GM04503 (cell line): ENCODE results near the gene AUTS2.

ENCODE experiments used
- DNase-seq: peaks from one replicate; pipeline ENCODE4 v3.0.0-alpha.2; 2012; ENCODE audit warnings: low read depth

Gene AUTS2

DNA sequence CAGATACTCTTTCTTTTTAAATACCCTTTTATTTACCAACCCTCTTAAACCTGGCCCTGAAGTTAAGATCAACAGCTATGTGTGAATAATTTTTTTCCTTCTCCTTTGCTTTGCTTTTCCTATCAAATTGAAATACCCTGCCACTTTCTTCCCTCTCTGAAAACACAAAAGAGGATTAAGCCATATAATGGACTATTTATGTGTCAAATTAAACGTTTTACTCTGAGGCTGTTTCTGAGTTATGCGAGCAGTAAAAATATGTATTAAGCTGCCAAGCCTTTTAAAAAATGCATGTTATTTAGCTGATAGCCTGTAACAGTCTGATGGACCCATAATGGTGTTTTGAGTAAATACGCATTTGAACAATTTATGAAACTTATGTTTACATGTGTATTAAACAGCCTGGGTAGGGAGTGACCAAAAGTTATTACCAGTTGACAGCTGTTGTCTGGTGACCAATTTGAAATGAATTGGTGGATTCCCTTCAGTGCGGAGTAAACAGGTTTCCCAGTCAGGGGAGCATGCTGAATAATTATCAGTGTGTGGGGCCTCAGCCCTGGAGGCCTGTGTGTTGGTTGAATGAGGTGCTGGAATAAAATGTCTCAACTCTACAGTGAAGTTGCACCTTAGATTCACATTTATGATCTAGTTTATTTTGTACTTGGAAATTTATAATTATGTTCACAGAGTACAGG is 89.6 kb downstream of the AUTS2 start:
- DNase-seq, result no peak

DNA sequence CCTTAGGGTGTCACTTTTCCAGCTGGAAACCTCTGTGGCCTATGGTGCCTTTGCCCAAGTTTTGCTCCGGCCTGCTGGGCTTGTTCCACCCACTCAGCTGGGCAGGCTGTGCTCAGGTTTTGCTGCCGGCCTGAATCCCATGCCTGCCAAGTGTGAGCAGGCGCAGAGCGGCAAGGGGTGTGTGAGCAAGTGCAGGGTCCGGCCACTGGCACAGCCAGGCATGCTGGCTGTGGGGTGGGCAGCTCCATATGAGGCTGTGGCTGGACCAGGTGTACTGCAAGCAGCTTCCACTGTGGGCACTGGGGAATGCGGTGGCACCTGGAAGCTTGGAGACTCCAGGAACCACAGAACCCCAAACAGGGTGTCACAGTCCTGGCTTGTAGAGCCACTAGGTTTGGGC is 92.1 kb downstream of the AUTS2 start:
- DNase-seq, result no peak

DNA sequence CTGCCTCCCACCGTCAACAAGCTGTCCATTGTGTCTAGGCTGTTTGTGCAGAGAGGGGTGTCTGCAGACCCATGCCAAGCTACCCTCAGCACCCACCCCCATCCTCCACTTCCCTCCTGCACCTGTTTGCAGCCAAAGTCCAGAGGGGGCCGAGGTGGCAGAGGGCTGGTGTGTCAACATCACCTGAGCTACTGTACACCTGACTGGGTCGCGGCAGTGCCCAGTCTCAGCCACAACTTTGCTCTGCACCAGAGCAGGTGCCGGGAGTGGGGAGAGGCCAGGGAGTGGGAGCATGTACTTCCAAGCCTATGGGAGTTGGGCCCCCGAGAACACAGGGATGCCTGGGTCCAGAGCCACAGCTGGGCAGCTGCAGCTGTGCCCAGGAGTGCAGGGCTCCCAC is 93.1 kb downstream of the AUTS2 start:
- DNase-seq, result no peak

DNA sequence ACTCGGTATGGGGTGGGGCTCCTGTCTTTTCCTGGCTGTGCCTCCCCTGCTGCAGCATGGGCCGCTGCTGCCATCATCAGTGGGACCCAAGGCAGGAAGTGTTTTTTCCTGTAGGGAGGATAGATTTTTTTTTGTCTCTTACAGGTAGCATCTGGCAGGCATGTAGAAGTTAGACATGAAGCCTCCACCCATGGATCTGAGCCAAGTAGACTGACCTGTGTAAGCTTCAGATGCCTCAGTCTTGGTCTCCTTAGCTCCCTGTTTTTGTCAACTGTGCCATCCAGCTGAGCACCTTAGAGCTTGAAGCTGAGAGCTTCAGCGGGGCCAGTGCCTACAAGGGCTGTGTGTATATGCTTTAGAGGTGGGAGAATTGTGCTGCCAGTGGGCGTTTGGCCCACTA is 93.5 kb downstream of the AUTS2 start:
- no peak for DNase-seq

DNA sequence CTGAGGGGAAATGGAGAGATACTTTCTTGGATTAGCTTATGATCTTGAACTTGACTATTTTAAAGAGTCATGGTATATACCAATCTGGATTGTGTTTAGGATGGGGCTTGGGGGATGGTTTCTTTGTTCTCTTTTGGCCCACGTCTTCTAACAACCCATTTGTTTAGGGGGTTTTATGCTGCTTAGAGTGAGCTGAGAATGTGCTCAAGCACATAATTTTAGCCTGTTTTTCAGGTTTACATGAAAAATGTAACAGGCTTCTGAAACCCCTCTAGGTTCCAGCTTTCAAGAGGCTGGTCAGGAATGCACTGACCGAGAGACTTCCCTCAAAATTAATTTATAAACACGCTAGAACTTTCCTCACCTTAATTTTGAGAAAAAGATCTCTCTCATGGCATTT is 94.3 kb downstream of the AUTS2 start:
- DNase-seq, result no peak

DNA sequence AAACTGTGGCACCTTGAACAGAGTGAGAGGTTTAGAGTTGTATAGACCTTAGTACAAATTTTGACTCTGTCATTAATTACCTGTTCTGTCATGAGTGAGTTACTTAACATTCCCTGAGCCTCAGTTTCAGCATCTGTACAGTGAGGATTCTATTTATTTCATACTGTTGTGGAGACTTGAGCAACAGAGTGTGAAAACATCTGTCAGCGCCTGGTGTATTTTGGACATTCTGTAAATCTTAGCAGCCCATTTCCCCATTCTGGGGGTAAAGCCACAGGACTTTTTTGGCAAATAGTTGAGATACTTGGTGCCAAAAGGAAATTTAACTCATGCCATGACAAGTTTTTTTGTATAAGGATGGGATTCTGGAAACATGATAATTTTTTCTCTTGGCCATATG is 94.8 kb downstream of the AUTS2 start:
- no peak for DNase-seq

DNA sequence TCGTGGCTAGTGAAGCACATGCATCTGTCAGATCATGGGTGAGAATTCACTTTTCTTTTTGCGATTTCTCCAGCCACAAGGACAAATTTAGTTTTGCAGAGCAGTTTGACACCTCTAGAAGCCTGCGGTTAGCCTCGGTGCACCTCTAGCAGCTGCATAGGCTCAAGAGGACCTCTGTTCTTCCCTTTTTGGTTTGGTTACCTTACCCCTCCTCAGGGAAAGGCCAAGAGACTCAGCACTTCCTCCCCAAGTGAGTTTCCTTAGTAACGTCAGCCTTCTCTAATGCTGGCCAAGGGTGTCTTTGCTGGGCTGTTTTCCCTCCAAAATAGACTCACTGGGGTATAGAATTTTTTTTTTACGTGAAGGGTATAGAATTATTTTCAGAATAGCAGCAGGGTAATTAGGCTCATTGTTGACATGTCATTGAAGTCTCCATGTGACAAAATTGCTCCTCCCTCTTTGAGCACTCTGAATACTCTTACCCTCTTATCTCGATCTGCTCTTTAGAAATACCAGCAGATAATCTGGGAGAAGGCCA is 97.8 kb downstream of the AUTS2 start:
- DNase-seq, result no peak

DNA sequence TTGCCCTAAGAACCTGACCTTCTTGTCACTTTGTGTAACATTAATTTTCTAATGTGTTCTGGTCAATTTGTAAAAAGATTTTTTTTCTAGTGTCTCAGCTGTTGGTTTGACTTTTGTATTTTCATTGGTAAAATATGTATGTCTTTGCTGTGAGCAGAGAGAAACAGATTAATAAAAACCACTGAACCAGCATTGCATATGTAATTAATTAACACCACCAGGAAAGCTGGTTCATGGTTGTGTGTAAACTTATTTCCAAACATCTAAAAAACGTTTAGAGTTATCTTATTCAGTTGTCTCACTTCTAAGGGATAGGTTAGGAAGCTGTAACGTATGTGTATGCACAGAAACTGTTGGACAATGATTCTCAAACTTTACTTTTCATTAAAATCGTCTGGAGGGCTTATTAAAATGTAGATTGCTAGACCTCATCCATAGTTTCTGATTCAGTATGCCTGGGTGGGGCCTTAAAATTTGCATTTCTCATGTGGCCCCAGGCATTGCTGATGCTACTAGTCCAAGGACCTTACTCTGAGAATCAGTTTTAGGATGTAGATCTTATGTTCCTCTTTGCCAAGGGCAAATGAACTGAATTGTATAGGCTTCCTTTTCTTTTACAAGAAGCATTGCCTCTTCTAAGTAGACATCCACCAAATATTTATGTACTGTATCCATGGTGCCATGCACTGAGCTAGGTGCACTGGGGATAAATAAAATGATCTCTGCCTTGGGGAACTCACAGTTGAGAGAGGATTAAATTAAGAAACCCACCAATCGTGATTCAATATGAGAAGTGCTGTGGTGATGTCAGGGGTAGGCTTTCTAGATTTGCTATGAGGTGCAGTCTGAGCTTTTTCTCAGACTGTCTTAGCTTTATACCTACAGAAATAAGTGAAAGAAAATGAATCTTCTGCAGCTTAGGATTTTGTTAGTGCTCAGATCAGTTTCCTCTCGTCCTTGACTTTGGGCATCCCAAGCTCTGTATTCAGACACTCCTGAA is 98.7 kb downstream of the AUTS2 start:
- no peak for DNase-seq

DNA sequence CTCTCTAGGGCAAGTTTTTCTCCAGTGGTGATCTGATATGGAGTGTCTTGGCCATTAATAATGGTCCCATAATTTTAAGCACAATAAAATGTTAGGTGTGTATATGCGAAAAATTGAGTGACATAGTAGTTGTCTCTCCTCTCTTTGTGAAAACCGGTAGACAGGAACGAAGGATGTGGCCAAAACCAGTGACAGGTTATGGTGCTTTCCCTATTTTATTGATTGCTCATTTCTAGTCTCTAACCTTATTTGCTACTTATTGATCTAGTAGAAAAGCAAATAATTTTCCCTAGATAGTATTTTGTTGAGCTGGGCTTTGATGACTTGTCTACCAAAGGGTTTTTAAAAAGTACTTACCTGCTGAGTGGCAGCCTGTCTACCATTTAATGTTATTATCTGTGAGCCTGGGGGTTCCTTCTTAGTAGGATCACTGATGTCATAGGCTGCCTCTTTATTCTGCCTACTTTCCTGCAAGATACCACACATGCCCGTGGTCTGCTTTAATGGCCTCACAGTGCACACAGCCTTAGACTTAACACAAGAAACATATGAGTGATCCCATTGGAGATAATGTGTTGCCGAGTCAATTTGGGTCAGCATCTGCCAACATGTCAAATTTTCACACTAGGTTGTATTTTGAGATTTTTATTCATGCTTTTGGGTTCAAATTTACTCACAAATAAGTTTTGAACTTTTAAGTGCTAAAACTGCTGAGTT is 100.0 kb downstream of the AUTS2 start:
- DNase-seq, result no peak

DNA sequence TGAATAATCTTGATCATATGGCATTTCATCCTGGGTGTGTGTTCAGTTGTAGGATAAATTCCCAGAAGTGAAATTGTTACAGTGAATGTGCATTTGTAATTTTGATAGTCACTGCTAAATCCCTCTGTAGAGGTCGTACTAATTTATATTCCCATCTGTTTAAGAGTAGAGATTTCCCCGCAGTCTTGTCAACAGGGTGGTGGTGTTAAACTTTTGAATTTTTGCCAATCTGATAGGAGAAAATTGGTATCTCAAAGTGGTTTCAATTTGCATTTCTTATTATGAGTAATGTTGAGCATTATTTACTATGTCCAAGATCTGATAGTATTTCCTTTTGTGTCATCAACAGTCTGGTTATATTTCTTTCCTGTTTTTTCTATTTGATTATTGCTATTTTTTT is 101.7 kb downstream of the AUTS2 start:
- no peak for DNase-seq

DNA sequence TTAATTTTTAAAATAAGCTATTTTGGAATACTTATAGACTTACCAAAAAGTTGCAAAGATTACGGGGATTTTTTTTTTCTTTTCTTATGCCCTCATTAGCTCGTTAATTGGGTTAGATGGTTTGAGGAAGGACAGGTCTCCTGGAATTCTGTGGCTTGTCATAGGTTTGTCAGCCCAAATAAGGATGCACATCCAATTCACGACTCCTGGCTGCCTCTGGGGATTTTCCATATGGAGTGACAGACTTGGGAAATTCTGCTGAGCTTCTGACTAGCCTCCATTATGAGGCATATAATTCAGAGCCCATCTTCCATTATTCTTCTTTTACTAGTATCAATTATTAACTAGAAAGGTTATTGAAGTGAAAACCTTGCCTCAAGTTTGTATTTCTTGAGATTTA is 102.1 kb downstream of the AUTS2 start:
- no peak for DNase-seq

DNA sequence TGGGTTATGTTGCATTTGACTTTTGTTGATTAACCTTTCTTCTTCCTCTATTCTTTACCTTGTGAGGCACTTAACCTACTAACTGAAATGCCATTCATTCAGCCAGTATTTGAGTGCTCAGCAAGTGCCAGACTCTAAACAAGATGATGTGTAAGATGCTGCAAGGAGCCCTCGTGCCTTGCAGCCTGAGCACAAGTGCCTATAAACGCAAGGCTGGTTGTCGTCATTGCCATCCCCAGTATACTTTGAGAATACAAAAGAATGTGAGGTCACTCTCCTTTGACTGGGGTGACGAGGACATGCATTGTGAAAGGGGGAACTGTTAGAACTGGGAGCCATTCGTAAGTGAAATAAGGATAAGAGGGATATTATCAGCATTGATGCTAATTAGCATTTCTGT is 103.0 kb downstream of the AUTS2 start:
- DNase-seq, result no peak

DNA sequence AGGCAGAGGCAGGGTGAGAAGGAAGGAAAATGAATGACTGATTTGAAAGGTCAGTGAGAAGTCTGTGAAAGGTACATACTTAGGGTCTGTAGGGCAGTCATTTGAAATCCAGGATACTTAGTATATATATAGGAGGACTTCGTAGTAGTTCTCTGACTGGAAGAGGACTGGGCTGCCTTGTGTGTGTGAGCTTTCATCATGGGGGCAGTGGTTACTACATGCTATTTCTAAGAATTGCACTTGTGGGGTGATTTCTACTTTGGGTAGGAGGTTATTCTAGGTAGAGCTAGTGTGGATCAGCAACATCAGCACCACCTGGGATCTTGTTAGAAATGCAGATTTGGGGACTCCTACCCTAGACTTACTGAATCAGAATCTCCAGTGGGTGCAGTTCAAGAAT is 104.1 kb downstream of the AUTS2 start:
- no peak for DNase-seq

DNA sequence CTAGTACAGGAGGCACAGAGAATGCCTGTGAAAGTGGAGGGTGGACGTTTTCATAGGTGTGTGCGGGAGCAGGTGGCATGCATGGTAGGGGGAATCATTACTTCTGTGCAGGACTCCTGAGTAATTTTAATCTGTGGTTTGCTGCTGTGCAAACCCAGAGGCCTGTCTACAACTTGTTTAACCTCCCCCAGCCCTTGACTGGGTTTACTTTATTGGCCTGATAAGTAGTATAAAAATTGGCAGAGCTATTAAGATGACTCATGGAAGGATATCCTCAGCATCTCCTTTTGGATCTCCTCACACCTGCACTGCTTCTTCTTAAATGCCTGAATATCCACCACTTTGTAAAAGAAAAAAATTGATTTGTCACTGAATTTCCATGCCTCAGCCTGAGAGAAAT is 104.8 kb downstream of the AUTS2 start:
- no peak for DNase-seq

DNA sequence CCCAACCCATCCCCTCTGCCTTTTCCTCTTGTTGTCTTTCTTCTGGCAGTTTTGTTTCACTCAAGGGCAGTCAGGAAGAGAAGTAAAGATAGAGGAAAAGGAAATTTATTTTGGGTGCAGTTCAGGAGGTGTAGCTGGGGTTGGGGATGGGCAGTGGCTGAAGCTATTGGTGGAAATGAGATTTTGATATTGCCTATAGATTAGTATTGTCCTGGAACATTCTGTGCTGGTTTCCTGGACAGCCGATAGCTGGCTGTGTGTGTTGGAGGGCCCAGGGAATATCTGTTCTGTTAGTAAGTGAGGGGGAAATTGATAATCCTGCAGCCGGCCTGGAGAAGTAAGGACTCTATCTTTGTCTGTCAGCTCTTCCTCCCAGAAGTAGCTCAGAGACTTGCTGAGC is 107.8 kb downstream of the AUTS2 start:
- no peak for DNase-seq

DNA sequence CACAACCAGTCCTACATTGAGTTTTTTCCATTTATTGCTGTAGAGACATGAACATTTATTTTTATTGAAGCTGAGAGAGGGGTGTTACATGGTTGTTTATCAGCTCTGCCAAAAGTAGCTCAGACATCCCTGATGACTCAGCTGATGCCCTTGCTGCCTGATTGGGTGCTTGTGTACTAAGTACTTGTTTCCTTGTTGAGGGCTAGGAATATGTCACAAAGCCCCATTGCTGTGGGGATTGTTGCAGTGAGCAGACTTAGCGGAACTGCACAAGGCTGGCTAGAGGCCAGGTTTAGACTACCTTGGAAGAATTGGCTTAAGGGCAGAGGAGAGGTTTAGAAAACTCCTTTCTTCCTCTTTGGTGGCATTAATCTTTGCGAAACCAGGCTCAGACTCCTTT is 110.6 kb downstream of the AUTS2 start:
- peak; percentile 11 for DNase-seq

DNA sequence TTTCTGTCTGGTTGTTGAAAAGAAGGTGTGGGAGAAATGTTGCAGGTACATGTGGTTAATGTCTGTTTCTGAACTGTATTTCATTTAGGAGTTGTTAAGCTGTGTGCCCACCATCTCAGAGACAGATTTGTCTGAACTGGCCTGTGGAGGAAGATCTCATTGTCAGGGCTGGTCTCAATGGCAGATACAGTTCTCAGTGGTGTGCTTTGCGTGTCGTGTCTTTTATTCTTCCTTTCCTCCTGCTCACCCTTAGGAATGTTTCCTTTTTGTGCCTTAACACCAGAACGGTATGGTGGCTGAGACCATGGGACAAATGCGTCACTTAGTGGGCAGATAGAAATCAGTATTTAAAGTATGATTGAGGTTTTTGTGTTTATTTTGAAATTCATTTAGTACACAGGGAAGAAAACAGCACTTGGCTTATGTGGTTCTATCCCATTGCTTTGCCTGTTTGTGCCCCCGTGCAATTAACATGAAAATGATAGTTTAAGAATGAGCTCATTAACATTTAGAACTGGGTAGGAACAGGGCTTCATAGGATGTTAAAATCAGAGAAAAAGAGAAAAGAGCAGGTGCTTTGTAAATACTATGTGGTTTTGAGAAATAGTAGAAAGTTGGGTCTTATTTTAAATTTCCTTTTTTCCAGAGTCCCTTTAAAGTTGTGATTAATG is 112.6 kb downstream of the AUTS2 start:
- no peak for DNase-seq

DNA sequence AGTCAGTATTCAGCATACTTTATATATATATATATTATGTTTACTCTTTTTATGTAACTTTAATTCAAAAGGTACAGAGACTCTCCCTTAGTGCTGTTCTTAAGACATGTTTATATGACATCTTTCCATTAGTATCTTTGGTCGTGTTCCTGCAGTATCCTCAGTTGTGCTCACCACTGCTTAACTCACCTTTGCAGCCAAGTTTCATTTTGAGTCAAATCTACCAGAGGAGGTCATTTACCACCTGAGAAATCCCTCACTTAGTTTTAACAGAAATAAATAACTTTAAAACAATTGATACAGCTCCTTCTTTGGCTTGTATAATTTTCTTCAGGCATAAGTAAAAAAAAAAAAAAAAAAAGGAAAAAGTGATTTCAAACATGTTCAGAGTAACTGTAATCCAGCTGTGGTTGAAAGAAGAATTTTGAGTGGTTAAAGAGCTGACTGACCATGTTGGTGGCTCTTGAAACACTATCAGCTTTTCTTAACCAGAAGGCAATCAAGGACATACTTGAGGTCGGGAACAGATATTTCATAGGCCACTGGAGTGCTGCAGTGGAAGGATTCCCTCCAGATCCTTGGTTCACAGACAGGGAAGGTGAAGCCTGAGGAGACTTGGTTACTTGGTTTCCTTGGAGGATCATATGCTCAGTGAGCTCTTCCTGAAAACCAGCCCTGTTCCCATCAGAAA is 116.8 kb downstream of the AUTS2 start:
- DNase-seq, result no peak

DNA sequence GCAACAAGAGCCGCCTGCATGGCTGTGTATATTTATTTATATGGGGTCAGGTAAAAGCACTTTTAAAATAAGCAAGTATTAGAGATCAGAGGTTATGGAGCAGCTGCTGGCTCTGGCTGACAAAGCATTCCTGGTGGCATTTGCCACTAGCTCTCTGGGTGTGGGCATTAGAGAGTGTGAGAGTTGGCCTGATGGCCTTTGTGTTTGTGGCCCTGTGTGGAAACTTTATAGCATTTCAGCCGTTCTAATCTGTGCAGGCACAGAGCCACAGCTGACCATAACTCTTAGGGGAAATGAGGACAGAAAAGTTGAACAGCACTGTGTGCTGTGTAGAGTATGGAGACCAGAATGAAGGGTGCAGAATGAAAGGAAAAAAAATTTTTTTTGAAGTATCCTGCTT is 118.9 kb downstream of the AUTS2 start:
- no peak for DNase-seq

DNA sequence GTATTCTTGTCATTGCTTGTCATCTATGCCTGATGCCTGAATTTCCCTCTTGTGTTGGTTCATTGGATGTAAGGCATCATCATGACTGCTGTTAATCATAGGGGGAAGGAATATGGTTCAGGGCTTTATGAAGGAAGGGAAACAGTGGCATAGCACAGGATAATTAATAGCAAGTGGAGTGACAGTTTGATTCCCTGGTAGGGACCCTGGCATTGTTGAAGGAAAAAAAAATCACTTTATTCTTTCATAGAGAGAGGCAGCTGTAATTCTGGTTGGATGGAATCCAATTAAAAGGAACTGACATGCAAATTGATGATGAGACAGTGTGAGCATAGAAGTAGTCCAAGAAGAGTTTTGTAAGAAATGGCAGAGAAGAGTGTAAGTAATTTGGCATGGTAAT is 121.4 kb downstream of the AUTS2 start:
- DNase-seq, result no peak

DNA sequence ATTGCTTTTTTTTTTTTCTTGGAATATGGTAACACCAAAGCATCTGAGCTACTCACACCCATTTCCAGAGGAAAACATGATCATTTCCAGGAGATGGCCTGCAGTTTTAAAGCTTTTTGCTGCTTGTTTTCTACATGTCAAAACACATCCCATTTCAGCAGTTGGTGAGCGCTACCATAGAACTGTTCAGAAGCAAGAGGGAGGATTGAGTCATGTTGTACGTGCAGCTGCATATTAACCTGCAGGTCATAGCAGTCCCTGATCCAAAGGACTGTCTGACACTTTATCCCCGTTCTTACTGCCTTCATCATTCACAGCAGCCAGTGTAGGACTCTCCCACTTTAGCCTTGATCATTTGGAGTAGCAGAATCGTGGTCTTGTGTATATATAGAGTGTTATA is 124.6 kb downstream of the AUTS2 start:
- no peak for DNase-seq
